Bronchial epithelial cell (primary cell): ENCODE measurements around the gene ARHGAP28. TPM values are rescaled to one million over a fixed set of nuclear protein-coding genes. Genes with fewer than 3 reads are reported as not detected.
"Not testable (repeated sequence)": the region's sequence is repeated elsewhere in the genome, so short reads cannot be mapped to it uniquely, and the experiment has no call there.

Experiments
- DNase-seq: peaks from one replicate; pipeline ENCODE4 v3.0.0-alpha.2; 2010; ENCODE audit warnings: low read depth
- FAIRE-seq: peaks from 2 replicates; lab custom pipeline; 2011; peaks lifted over from hg19 to GRCh38; lab: Jason Lieb, UNC
- H3K27me3 ChIP-seq: 2 replicates; pipeline ENCODE4 v1.5.1; 2011; ENCODE audit warnings: low read length; ENCODE audit not compliant: control insufficient read depth, insufficient read depth
- H3K36me3 ChIP-seq: 2 replicates; pipeline ENCODE4 v1.5.1; 2011; ENCODE audit warnings: low read length; ENCODE audit not compliant: control insufficient read depth, insufficient read depth
- H3K4me3 ChIP-seq: 2 replicates; pipeline ENCODE4 v1.5.1; 2011; ENCODE audit warnings: mild to moderate bottlenecking, low read depth, low read length, control low read depth
- total RNA-seq: library from RNA; depleted of rRNA; stranded (reverse); fragments of >200 nt; gene quantifications from 2 replicates; pipeline ENCODE4 v1.2.1, GENCODE V29; 2014
- TF ChIP-seq, protein P1 (sequence below): IDR thresholded peaks from 2 replicates; pipeline ENCODE4 v1.5.1; 2011; ENCODE audit warnings: mild to moderate bottlenecking, moderate library complexity, low read length, control low read depth, inconsistent platforms; ENCODE audit not compliant: insufficient read depth, severe bottlenecking

Gene ARHGAP28
- total RNA-seq, 1 donor from 2014 or later, result 0.26 TPM

DNA sequence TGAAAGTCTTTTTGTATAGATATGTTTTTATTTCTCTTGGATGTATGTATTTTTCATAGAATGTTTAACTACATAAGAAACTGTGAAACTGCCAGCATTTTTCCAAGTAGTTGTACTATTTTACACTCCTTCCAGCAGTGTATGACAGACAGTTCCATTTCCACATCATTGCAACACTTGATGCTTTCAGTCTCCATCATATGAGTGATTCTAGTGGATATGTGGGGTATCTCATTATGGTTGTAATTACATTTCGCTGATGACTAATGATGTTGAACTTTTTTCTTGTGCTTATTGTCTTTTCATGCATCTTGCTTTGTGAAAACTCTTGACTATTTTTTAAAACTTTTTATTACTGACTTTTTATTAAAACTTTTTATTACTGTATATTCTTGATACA lies 101.4 kb downstream of the ARHGAP28 start:
- Histone ChIP-seq H3K27me3 (no peaks in the 10 kb centered on the region), H3K4me3 (no peak overlapping the region), H3K36me3 (no peaks in the 10 kb centered on the region)
- TF ChIP-seq, protein P1, sequence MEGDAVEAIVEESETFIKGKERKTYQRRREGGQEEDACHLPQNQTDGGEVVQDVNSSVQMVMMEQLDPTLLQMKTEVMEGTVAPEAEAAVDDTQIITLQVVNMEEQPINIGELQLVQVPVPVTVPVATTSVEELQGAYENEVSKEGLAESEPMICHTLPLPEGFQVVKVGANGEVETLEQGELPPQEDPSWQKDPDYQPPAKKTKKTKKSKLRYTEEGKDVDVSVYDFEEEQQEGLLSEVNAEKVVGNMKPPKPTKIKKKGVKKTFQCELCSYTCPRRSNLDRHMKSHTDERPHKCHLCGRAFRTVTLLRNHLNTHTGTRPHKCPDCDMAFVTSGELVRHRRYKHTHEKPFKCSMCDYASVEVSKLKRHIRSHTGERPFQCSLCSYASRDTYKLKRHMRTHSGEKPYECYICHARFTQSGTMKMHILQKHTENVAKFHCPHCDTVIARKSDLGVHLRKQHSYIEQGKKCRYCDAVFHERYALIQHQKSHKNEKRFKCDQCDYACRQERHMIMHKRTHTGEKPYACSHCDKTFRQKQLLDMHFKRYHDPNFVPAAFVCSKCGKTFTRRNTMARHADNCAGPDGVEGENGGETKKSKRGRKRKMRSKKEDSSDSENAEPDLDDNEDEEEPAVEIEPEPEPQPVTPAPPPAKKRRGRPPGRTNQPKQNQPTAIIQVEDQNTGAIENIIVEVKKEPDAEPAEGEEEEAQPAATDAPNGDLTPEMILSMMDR, result no peak
- DNase-seq (no peak), FAIRE-seq (no peak)

DNA sequence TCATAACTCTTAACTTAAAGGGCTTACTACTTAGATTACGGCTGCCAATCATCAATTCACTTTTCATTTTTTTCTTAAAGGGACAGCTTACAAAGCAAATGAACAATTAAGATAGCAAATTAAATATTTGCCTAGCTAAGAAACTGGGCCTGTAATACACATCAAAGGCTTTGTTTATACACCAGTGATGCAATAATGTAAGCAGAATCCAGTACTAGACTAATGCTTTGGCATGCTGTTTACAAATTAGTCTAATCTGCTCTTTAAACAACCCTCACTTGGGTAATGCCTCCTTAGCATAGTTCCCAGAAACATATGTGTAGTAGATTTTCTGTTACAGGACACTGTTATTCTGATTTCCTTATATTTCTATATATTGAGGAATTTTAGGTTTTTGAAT lies 105.8 kb downstream of the ARHGAP28 start:
- Histone ChIP-seq H3K36me3 (no peaks in the 10 kb centered on the region), H3K27me3 (no peaks in the 10 kb centered on the region), H3K4me3 (no peak overlapping the region)
- no peak for FAIRE-seq
- TF ChIP-seq, protein P1, result no peak
- peak; percentile 29 for DNase-seq

DNA sequence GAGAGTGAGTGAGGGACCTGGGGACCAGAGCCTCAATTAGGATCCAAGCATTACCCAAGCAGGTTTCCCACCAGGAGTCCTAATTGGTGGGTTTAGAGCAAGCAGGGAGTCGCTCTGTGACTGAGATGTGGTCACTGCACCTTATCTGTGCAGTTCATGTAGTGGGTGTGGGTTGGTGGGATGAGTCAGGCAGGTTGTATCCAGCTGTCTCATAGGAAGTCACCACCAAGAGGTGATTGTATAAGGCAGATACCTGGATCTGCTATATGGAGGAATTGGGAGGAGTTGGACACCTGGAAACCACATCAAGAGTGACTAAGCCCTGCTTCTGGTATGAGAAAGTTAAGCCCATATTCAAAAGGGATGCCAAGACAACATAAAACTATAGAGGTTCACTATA lies 106.8 kb downstream of the ARHGAP28 start:
- DNase-seq, result peak; percentile 91
- TF ChIP-seq, protein P1, result no peak
- H3K27me3 ChIP-seq, result no peaks in the 10 kb centered on the region
- no peak overlapping the region for H3K4me3 ChIP-seq
- H3K36me3 ChIP-seq, result no peaks in the 10 kb centered on the region
- FAIRE-seq, result peak; percentile 43

DNA sequence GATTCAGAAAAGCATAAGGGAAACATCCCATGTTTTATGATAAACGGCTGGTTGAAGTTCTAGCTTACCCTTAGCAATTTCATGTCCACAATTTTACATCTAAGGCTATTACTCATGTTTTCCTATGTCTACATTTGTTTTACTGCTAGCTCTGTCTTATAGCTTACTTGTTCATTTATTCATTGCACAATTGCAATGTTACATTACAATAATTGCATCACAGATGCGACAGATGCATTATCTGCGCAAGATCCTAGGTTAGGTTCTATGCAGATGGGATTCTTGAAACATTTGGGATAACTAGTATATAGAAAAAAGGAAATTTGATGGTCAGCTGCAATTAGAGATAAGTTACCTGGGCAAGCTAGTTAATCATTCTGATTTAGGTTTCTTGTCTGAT lies 108.4 kb downstream of the ARHGAP28 start:
- H3K27me3 ChIP-seq, result no peaks in the 10 kb centered on the region
- H3K36me3 ChIP-seq, result no peaks in the 10 kb centered on the region
- FAIRE-seq (no peak), DNase-seq (peak; percentile 5)
- TF ChIP-seq, protein P1, result no peak
- no peak overlapping the region for H3K4me3 ChIP-seq

DNA sequence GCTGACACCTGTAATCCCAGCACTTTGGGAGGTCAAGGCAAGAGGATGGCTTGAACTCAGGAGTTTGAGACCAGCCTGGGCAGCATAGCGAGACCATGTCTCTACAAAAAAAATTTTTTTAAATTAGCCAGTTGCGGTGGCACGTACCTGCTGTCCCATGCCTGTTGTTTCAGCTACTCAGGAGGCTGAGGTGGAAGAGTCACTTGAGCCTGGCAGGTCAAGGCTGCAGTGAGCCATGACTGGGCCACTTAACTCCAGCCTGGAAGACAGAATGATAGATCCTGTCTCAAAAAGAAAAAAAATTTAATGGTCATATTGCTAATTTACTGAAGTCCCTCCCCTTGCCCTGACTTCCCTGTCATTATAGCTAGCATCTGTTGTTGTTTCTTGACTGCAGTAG lies 112.6 kb downstream of the ARHGAP28 start:
- DNase-seq (no peak), FAIRE-seq (no peak)
- no peak overlapping the region for H3K4me3 ChIP-seq
- TF ChIP-seq, protein P1, result no peak
- H3K36me3 ChIP-seq, result no peaks in the 10 kb centered on the region
- no peaks in the 10 kb centered on the region for H3K27me3 ChIP-seq

DNA sequence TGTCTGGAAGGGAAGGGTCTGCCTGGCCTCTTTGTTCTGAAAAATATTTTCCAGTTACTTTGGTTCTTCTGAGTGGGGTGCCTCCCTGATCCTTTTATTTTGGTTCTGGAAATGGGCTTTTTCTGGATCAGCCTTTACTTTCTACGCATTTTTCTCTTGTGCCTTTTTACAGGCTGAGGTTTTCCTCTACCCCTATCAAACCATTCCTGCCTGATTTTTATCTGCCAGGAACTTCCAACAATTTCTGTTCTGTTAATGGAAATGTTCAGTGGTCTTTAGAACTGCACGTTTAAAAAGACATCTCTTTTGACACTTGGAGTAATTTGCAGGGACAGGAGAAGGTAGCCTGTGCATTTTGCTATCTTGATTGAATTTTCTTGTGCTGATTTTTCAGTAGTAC lies 113.8 kb downstream of the ARHGAP28 start:
- DNase-seq, result no peak
- no peaks in the 10 kb centered on the region for H3K36me3 ChIP-seq

DNA sequence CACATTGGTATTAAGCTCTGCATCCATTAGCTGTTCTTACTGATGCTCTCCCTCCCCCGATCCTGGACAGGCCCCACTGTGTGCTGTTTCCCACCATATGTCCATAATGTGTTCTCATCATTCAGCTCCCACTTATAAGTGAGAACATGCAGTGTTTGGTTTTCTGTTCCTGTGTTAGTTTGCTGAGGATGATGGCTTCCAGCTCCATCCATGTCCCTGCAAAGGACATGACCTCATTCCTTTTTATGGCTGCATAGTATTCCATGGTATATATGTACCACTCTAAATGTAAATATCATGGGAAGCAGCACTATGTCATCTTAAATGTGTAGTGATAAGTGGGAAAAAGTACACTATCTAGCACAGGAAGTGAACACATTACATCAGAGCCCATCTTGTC lies 116.0 kb downstream of the ARHGAP28 start:
- not testable (repeated sequence) for FAIRE-seq, DNase-seq, H3K36me3 ChIP-seq, H3K27me3 ChIP-seq, H3K4me3 ChIP-seq

More for the DNA sequence above, 113.8 kb downstream of the ARHGAP28 start:
- H3K4me3 ChIP-seq, result no peak overlapping the region
- no peak for FAIRE-seq
- TF ChIP-seq, protein P1, result no peak
- no peaks in the 10 kb centered on the region for H3K27me3 ChIP-seq
